ENCODE results near the gene ICAM4. TPM values are rescaled to one million over a fixed set of nuclear protein-coding genes. Genes with fewer than 3 reads are reported as not detected.

The ICAM4 gene
- total and polyA plus RNA-seq, 2 of the 13 experiments (the other 11 are each of a cell fraction or from before 2014, with no cell fraction given): 2.9 to 4.0 TPM

DNA sequence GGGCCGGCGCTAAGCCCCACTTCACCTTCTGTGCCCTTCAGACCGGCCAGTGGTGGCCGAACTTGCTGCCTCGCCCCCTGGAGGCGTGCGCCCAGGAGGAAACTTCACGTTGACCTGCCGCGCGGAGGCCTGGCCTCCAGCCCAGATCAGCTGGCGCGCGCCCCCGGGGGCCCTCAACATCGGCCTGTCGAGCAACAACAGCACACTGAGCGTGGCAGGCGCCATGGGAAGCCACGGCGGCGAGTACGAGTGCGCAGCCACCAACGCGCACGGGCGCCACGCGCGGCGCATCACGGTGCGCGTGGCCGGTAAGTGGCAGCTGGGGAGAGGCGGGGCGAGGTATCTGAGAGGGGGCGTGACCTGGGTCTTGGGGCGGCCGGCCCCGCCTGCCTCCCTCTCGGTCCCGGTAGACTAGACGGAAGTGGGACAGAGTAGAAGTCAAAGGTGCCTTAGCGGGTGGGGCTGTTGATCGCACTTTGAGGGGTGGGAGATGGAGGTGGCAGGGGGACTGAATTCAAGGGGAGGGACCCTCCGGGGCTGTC, 8.6 kb downstream of the ICAM4 start (continued):
- TF ChIP-seq, protein P1, sequence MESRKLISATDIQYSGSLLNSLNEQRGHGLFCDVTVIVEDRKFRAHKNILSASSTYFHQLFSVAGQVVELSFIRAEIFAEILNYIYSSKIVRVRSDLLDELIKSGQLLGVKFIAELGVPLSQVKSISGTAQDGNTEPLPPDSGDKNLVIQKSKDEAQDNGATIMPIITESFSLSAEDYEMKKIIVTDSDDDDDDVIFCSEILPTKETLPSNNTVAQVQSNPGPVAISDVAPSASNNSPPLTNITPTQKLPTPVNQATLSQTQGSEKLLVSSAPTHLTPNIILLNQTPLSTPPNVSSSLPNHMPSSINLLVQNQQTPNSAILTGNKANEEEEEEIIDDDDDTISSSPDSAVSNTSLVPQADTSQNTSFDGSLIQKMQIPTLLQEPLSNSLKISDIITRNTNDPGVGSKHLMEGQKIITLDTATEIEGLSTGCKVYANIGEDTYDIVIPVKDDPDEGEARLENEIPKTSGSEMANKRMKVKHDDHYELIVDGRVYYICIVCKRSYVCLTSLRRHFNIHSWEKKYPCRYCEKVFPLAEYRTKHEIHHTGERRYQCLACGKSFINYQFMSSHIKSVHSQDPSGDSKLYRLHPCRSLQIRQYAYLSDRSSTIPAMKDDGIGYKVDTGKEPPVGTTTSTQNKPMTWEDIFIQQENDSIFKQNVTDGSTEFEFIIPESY (CRISPR knock-in tag; IDR thresholded peaks at IDR 0.05): peak; percentile 51; the same call in 1 of the 2 replicates
- no peak for TF ChIP-seq SCMH1 (CRISPR knock-in tag; IDR thresholded peaks at IDR 0.05; ENCODE audit: borderline replicate concordance)
- TF ChIP-seq ZNF17 (CRISPR knock-in tag; IDR thresholded peaks at IDR 0.05): no peak
- TF ChIP-seq NFE2 (CRISPR knock-in tag; IDR thresholded peaks at IDR 0.05): no peak
- no peak for TF ChIP-seq ZNF234 (CRISPR knock-in tag; conservative IDR thresholded peaks at IDR 0.05)
- TF ChIP-seq ZNF12 (CRISPR knock-in tag; IDR thresholded peaks at IDR 0.05): no peak
- no peak; the same call in 1 of the 2 replicates for TF ChIP-seq ZNF574 (CRISPR knock-in tag; IDR thresholded peaks at IDR 0.05)
- TF ChIP-seq ZNF251 (CRISPR knock-in tag; IDR thresholded peaks at IDR 0.05): no peak
- no peak for TF ChIP-seq ZNF263 (CRISPR knock-in tag; IDR thresholded peaks at IDR 0.05)
- no peak for TF ChIP-seq POGK (CRISPR knock-in tag; conservative IDR thresholded peaks at IDR 0.05)
- TF ChIP-seq, protein P2, sequence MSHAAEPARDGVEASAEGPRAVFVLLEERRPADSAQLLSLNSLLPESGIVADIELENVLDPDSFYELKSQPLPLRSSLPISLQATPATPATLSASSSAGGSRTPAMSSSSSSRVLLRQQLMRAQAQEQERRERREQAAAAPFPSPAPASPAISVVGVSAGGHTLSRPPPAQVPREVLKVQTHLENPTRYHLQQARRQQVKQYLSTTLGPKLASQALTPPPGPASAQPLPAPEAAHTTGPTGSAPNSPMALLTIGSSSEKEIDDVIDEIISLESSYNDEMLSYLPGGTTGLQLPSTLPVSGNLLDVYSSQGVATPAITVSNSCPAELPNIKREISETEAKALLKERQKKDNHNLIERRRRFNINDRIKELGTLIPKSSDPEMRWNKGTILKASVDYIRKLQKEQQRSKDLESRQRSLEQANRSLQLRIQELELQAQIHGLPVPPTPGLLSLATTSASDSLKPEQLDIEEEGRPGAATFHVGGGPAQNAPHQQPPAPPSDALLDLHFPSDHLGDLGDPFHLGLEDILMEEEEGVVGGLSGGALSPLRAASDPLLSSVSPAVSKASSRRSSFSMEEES (CRISPR knock-in tag; IDR thresholded peaks at IDR 0.05): no peak
- TF ChIP-seq, protein P3, sequence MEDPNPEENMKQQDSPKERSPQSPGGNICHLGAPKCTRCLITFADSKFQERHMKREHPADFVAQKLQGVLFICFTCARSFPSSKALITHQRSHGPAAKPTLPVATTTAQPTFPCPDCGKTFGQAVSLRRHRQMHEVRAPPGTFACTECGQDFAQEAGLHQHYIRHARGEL (CRISPR knock-in tag; IDR thresholded peaks at IDR 0.05): no peak
- no peak for TF ChIP-seq HOXA9 (CRISPR knock-in tag; IDR thresholded peaks at IDR 0.05; ENCODE audit: borderline replicate concordance)
- TF ChIP-seq, protein P4, sequence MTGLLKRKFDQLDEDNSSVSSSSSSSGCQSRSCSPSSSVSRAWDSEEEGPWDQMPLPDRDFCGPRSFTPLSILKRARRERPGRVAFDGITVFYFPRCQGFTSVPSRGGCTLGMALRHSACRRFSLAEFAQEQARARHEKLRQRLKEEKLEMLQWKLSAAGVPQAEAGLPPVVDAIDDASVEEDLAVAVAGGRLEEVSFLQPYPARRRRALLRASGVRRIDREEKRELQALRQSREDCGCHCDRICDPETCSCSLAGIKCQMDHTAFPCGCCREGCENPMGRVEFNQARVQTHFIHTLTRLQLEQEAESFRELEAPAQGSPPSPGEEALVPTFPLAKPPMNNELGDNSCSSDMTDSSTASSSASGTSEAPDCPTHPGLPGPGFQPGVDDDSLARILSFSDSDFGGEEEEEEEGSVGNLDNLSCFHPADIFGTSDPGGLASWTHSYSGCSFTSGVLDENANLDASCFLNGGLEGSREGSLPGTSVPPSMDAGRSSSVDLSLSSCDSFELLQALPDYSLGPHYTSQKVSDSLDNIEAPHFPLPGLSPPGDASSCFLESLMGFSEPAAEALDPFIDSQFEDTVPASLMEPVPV (CRISPR knock-in tag; IDR thresholded peaks at IDR 0.05): no peak
- TF ChIP-seq CEBPG (CRISPR knock-in tag; IDR thresholded peaks at IDR 0.05): no peak
- no peak for TF ChIP-seq PRPF4 (IDR thresholded peaks at IDR 0.05; ENCODE audit: low read depth, low read length, poor library complexity, severe bottlenecking)
- TF ChIP-seq ZNF747 (CRISPR knock-in tag; IDR thresholded peaks at IDR 0.05; ENCODE audit: borderline replicate concordance): no peak
- TF ChIP-seq PBX3 (CRISPR knock-in tag; IDR thresholded peaks at IDR 0.05; ENCODE audit: borderline replicate concordance): no peak
- no peak for TF ChIP-seq NR3C1 (CRISPR knock-in tag; IDR thresholded peaks at IDR 0.05)
